HFFc6 (cell line): ENCODE results near the gene MARK1. TPM values are rescaled to one million over a fixed set of nuclear protein-coding genes. Genes with fewer than 3 reads are reported as not detected.

Experiments
- DNase-seq: peaks from one replicate; pipeline ENCODE4 v3.0.0-alpha.2; 2018
- H3K27ac Mint-ChIP-seq: 2 replicates; pipeline ENCODE4 v1.8.0; 2020; ENCODE audit warnings: mild to moderate bottlenecking, mixed read lengths
- H3K27me3 Mint-ChIP-seq: 2 replicates; pipeline ENCODE4 v1.8.0; 2021; ENCODE audit warnings: mild to moderate bottlenecking, moderate library complexity, mixed read lengths; ENCODE audit not compliant: insufficient read depth
- H3K36me3 Mint-ChIP-seq: 2 replicates; pipeline ENCODE4 v1.8.0; 2021; ENCODE audit warnings: low read depth, mixed read lengths
- H3K4me1 Mint-ChIP-seq: 2 replicates; pipeline ENCODE4 v1.8.0; 2020; ENCODE audit warnings: low read depth, mixed read lengths
- H3K4me3 Mint-ChIP-seq: 2 replicates; pipeline ENCODE4 v1.8.0; 2020; ENCODE audit warnings: mild to moderate bottlenecking, moderate library complexity, mixed read lengths
- H3K9me3 Mint-ChIP-seq: 2 replicates; pipeline ENCODE4 v1.8.0; 2020; ENCODE audit warnings: mild to moderate bottlenecking, mixed read lengths
- total RNA-seq, 6 experiments: library from RNA; stranded (reverse); fragmentation: NEBNext Ultra II Directional; extraction: Animal tissue kit (Norgen Biotek cat#: 25700); gene quantifications; 2 replicates in 1 of 6; 3 replicates in 5 of 6; pipeline ENCODE4 v1.2.3, GENCODE V29; 2021
- TF ChIP-seq, protein P1 (sequence below): fragments of 200-600 bp; sonication (generic); IDR thresholded peaks from 2 replicates; pipeline ENCODE4 v1.5.0; 2021; ENCODE audit warnings: antibody characterized with exemption, mild to moderate bottlenecking

Gene MARK1
- total RNA-seq, 6 experiments from 2014 or later: not detected

DNA sequence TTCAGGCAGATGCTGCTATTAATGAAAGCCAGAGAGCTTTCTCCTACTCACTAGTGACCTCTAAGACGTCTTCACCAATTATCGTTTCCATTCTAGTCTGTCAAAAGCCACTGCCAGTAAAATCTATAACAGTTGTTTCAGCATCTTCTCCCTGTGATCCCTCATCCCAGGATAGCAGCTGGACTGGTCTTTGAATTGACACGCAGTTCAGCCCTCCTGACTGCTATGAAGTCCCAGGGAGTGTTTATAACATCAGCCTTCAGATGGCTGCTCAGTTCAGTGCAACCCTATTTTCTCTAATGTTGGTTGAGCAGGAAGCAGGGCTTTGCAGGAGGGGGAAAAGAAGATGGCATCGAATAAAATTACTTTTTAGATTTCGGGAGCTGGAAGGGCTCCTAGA, 23.6 kb upstream of the MARK1 start:
- H3K4me3 Mint-ChIP-seq: no peak overlapping the region
- no peak overlapping the region for H3K27ac Mint-ChIP-seq
- TF ChIP-seq, protein P1, sequence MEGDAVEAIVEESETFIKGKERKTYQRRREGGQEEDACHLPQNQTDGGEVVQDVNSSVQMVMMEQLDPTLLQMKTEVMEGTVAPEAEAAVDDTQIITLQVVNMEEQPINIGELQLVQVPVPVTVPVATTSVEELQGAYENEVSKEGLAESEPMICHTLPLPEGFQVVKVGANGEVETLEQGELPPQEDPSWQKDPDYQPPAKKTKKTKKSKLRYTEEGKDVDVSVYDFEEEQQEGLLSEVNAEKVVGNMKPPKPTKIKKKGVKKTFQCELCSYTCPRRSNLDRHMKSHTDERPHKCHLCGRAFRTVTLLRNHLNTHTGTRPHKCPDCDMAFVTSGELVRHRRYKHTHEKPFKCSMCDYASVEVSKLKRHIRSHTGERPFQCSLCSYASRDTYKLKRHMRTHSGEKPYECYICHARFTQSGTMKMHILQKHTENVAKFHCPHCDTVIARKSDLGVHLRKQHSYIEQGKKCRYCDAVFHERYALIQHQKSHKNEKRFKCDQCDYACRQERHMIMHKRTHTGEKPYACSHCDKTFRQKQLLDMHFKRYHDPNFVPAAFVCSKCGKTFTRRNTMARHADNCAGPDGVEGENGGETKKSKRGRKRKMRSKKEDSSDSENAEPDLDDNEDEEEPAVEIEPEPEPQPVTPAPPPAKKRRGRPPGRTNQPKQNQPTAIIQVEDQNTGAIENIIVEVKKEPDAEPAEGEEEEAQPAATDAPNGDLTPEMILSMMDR: no peak
- no peaks in the 10 kb centered on the region for H3K36me3 Mint-ChIP-seq
- no peak for DNase-seq
- no peaks in the 10 kb centered on the region for H3K27me3 Mint-ChIP-seq
- H3K4me1 Mint-ChIP-seq: no peaks in the 10 kb centered on the region
- H3K9me3 Mint-ChIP-seq: no peaks in the 10 kb centered on the region; the same call in 1 of the 2 replicates

DNA sequence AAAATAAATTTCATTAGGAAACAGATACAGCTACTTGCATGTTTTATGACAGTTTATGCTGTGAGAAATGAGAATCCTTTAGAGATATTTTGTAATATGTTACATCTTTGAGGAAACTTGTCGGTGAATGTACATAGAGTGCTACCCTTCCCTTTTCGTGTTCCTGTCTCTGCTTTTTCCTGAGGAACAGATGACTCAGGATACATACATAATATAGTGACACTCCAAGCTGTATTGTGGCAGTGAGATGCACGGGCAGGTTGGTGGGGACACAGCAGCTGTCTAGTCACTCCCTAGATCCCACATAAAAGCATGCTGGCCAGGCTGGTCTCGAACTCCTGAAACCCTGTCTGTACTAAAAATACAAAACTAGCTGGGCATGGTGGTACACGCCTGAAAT, 20.9 kb upstream of the MARK1 start:
- Mint-ChIP-seq H3K4me1 (no peaks in the 10 kb centered on the region), H3K9me3 (no peaks in the 10 kb centered on the region; the same call in 1 of the 2 replicates), H3K36me3 (no peaks in the 10 kb centered on the region), H3K27ac (no peak overlapping the region), H3K27me3 (no peaks in the 10 kb centered on the region), H3K4me3 (no peak overlapping the region)
- DNase-seq: no peak
- TF ChIP-seq, protein P1: no peak

DNA sequence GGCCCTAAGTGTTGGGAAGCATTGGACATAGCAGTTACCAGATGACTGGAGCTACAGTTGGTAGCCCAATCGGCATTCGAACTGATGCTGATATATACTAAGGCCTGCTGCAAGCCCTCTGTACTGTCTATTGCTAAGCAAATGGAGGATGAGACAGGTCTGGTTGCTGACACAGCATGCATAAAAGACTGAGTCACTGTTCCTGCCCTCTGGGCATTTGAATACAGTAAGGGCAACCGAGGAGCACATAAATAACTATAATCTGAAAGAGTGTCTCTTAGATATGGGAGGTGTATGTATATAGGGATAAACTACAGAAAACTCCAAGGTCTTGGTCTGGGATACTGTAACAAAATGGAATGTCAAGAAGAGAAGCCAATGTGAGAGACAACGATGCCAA, 16.8 kb upstream of the MARK1 start:
- Mint-ChIP-seq H3K4me3 (no peak overlapping the region), H3K36me3 (no peaks in the 10 kb centered on the region), H3K4me1 (no peaks in the 10 kb centered on the region), H3K27me3 (peaks cover 1% of the 10 kb centered on the region; the same call in 1 of the 2 replicates), H3K27ac (no peak overlapping the region), H3K9me3 (no peaks in the 10 kb centered on the region)
- DNase-seq: no peak
- TF ChIP-seq, protein P1: no peak

DNA sequence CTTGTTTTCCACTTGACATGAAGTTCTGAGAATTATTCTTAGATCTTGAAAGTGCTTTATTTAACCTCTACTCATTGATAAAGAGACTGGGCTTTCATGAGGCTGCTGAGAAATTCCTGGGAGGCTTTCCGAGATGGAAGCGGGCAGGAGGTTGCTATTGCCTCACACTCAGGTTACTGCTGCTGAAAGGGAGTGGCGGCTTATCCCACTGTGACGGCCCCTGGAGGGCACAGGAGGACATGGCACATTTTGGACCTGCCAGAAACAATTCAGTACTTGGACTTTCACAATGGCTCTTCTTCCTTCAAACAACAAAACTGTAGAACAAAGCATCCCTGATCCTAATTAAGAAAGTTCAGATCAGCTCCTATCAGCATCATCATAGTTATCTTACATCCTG, 16.2 kb upstream of the MARK1 start:
- Mint-ChIP-seq H3K27ac (no peak overlapping the region), H3K9me3 (no peaks in the 10 kb centered on the region), H3K4me1 (no peaks in the 10 kb centered on the region), H3K36me3 (no peaks in the 10 kb centered on the region), H3K4me3 (no peak overlapping the region), H3K27me3 (peaks cover 4% of the 10 kb centered on the region; the same call in 1 of the 2 replicates)
- no peak for DNase-seq
- TF ChIP-seq, protein P1: no peak

DNA sequence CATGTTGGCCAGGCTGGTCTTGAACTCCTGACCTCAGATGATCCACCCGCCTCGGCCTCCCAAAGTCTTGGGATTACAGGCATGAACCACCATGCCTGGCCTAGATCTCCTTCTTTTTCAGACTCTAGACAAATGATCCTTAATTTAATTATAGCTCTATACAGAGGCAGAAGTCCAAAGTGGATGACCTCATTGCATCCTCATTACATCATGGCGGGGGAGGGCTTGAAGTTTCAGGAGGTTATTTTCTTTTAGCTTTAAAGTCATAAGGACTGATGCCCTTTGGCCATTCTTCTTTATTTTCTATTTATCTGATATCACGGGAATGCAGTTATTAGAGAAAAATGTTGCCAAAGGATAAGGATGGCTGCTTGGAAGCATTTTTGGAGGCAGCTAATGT, 14.1 kb upstream of the MARK1 start:
- peaks cover 8% of the 10 kb centered on the region; the same call in 1 of the 2 replicates for H3K27me3 Mint-ChIP-seq
- no peak for DNase-seq
- no peak overlapping the region for H3K27ac Mint-ChIP-seq
- H3K4me3 Mint-ChIP-seq: no peak overlapping the region
- H3K36me3 Mint-ChIP-seq: no peaks in the 10 kb centered on the region
- H3K9me3 Mint-ChIP-seq: no peaks in the 10 kb centered on the region
- TF ChIP-seq, protein P1: no peak
- H3K4me1 Mint-ChIP-seq: no peaks in the 10 kb centered on the region

DNA sequence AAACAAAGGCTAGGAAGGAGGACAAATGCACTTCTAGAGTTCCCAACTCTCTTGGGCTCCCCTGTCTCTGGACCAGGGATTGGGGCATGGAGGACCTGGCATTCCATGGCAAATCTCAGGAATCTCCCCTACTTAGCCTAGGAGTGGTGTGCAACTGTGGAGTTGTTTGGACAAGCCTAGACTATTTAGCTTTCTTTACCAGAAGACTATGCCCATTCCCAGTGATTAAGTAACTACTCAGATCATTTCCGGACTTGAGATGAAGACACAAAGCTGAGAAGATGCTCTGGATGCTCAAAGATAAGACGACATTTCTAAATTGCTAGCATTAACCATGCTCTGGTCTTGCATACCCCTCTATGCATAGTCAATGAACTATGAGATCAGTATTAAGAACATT, 13.7 kb upstream of the MARK1 start:
- no peaks in the 10 kb centered on the region for H3K4me1 Mint-ChIP-seq

More for the DNA sequence above, 13.7 kb upstream of the MARK1 start:
- Mint-ChIP-seq H3K9me3 (no peaks in the 10 kb centered on the region), H3K27ac (no peak overlapping the region), H3K4me3 (no peak overlapping the region), H3K36me3 (no peaks in the 10 kb centered on the region), H3K27me3 (peaks cover 10% of the 10 kb centered on the region; the same call in 1 of the 2 replicates)
- TF ChIP-seq, protein P1: no peak
- DNase-seq: no peak
